Adrenal gland (tissue), 12 donors: ENCODE results near the gene LSM4. TPM values are rescaled to one million over a fixed set of nuclear protein-coding genes. Genes with fewer than 3 reads are reported as not detected.

Source experiments
- DNase-seq, 7 donors: peaks; one replicate each; pipeline ENCODE4 v3.0.0-alpha.2; 2019 to 2020
- H3K27ac ChIP-seq, 5 donors: fragments of 200-600 bp; sonication (generic) in 4 of 5; 1 replicate in 3 of 5; 2 replicates in 2 of 5; pipeline versions ENCODE4 v1.5.1 to v1.8.0; 2016 to 2020; ENCODE audit warnings: mild to moderate bottlenecking in 1 of 5
- H3K27me3 ChIP-seq: fragments of 200-600 bp; 2 replicates; pipeline ENCODE4 v1.8.0; 2021
- H3K36me3 ChIP-seq, 2 donors: fragments of 200-600 bp; replicated peaks in 1 of 2; 1 replicate in 1 of 2; 2 replicates in 1 of 2; pipeline versions ENCODE4 v1.5.1 to v1.8.0; 2018 to 2022
- H3K4me1 ChIP-seq, 2 donors: fragments of 200-600 bp; replicated peaks in 1 of 2; 1 replicate in 1 of 2; 2 replicates in 1 of 2; pipeline versions ENCODE4 v1.5.1 to v1.8.0; 2018 to 2021
- H3K4me3 ChIP-seq, 4 donors: fragments of 200-600 bp; sonication (generic) in 3 of 4; one replicate each; pipeline ENCODE4 v1.5.1; 2016 to 2018
- H3K9me3 ChIP-seq, 3 donors: fragments of 200-600 bp; sonication (generic) in 1 of 3; replicated peaks in 1 of 3; 1 replicate in 2 of 3; 2 replicates in 1 of 3; pipeline versions ENCODE4 v1.5.1 to v1.8.0; 2016 to 2021
- POLR2A ChIP-seq, 2 donors: fragments of 450-650 bp; IDR thresholded peaks; one replicate each; pipeline ENCODE4 v1.6.1; 2017; ENCODE audit warnings: antibody characterized with exemption in 2 of 2, mild to moderate bottlenecking in 2 of 2, moderate library complexity in 1 of 2
- WGBS, 4 donors: extraction: QIAGEN DNeasy Blood & Tissue Kit in 2 of 4; methylation state at CpG; one replicate each; pipeline versions ENCODE4 v1.1.5 to v1.1.7; 2013 to 2017; 5-methylcytosine and 5-hydroxymethylcytosine counted together
- intact Hi-C, 2 donors: fragments of 100-400 bp; cut with DNase I; formaldehyde crosslinking; loops; one replicate each; pipeline versions ENCODE4 v1.14.1 to v1.15.0; 2022 to 2023
- polyA plus RNA-seq, 3 donors: library from polyadenylated mRNA; stranded (reverse); fragments of 200-250 nt in 2 of 3; fragments of 350-450 nt in 1 of 3; fragmentation: Illumina TruSeq in 1 of 3; extraction: RNeasy Lipid Tissue Mini Kit (QIAGEN cat#74804) in 1 of 3; gene quantifications; one replicate each; pipeline ENCODE4 v1.2.3, GENCODE V29; 2013 to 2014
- total RNA-seq, 9 donors: library from RNA; depleted of rRNA in 4 of 9; stranded (reverse); fragments of >200 nt in 4 of 9; fragments of 120-200 nt in 1 of 9; fragmentation: NEBNext Ultra II Directional in 1 of 9; extraction: Animal tissue kit (Norgen Biotek cat#: 25700) in 1 of 9; gene quantifications; one replicate each; pipeline versions ENCODE4 v1.1.0 to v1.2.4, GENCODE V29; 2013 to 2023
- TF ChIP-seq, protein P1 (sequence below), 6 experiments: fragments of 450-650 bp in 4 of 6; fragments of 200-600 bp in 2 of 6; sonication (generic) in 1 of 6; IDR thresholded peaks; 1 replicate in 5 of 6; 2 replicates in 1 of 6; pipeline versions ENCODE4 v1.5.1 to v1.8.0; 2016 to 2021; ENCODE audit warnings: antibody characterized with exemption in 6 of 6, mild to moderate bottlenecking in 2 of 6, moderate library complexity in 1 of 6
- donor health status: healthy with polysubstance abuse.
- donor health status: Bipolar disorder and iron deficiency.
- donor health status: DM: yes; HTN: yes; CAD: no.
- donor health status: DM: no; HTN: no; CAD: no.
- donor health status: DM: no; HTN: no; CAD: no.
- donor health status: DM: yes; HTN: yes; CAD: no.

LSM4 gene
- total and polyA plus RNA-seq, 12 donors = 105 to 290 (median 161) TPM

DNA sequence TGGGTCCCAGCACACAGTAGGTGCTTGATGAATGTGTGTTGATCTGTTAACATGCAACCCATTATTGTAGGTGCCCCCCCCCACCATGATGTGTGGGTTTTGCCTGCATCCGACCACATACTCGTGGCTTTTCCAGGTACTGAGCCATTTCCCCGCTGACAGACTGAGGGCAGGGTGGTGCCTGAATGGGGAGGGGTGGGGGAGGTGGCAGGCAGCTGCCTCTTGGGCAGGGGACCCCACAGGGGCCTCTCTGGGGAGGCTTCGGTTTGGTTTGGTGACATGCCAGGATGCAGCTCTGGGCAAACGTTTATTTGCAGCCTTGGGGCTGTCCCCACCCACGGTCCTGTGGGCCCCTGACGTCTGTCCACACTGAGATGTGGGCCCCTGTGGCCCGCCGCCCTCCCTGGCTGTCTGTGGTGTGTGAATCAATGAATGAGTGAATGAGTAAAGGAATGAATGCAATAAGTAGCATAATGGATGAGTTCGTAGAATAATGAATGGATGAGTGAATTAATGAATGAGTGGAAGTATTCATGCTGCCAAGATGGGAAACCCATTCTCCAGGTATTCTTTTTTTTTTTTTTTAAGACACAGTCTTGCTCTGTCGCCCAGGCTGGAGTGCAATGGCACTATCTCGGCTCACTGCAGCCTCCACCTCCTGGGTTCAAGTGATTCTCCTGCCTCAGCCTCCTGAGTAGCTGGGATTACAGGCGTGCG is 32.4 kb downstream of the LSM4 start:
- Histone ChIP-seq H3K36me3 (no peaks in the 10 kb centered on the region), H3K9me3 (no peaks in the 10 kb centered on the region), H3K27ac (peak overlapping the region; percentile 96 to 100 (median 98)), H3K27me3 (no peaks in the 10 kb centered on the region), H3K4me3 (no peak overlapping the region), H3K4me1 (peaks cover 26 to 39% of the 10 kb centered on the region in 2 donors)
- TF ChIP-seq POLR2A (IDR thresholded peaks at IDR 0.05) = no peak
- TF ChIP-seq, protein P1, sequence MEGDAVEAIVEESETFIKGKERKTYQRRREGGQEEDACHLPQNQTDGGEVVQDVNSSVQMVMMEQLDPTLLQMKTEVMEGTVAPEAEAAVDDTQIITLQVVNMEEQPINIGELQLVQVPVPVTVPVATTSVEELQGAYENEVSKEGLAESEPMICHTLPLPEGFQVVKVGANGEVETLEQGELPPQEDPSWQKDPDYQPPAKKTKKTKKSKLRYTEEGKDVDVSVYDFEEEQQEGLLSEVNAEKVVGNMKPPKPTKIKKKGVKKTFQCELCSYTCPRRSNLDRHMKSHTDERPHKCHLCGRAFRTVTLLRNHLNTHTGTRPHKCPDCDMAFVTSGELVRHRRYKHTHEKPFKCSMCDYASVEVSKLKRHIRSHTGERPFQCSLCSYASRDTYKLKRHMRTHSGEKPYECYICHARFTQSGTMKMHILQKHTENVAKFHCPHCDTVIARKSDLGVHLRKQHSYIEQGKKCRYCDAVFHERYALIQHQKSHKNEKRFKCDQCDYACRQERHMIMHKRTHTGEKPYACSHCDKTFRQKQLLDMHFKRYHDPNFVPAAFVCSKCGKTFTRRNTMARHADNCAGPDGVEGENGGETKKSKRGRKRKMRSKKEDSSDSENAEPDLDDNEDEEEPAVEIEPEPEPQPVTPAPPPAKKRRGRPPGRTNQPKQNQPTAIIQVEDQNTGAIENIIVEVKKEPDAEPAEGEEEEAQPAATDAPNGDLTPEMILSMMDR (IDR thresholded peaks at IDR 0.05) = no peak
- peak in 4 of 7 donors; percentile 49 to 76 (median 62) for DNase-seq
- intact Hi-C loops = no loop called here
- 37 to 43% (median 41%) methylated on average over 10 to 14 of the region's 14 CpGs for WGBS, 4 donors

DNA sequence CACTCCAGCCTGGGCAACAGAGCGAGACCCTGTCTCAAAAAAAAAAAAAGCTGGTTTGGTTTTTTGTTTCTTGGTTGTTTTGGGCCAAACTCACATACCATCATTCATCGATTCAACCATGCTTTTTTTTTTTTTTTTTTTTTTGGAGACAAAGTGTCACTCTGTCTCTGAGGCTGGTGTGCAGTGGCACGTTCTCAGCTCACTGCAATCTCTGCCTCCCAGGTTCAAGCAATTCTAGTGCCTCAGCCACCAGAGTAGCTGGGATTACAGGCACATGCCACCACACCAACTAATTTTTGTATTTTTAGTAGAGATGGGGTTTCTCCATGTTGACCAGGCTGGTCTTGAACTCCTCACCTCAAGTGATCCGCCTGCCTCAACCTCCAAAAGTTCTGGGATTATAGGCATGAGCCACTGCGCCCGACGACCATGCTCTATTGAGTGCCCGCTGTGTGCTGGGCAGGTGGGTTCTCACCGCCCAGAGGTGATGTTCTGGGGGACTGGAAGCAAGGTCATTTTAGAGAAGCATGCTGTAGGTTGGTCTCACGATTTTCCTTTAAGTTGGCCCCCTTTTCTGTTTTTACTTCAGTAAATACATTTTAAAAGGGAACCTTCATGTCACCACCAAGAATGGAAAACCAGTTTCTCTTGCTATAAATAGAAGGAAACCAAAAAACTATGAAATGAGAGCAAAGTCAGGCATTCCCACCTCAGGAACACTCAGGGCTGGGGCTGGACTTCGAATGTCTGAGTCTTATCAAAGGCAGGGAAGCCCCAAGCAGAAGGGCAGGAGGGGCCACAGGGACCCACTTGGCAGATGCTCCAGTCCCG is 33.2 kb downstream of the LSM4 start:
- Histone ChIP-seq H3K4me1 (peaks cover 26 to 47% of the 10 kb centered on the region in 2 donors), H3K9me3 (no peaks in the 10 kb centered on the region), H3K36me3 (no peaks in the 10 kb centered on the region), H3K27ac (peak overlapping the region in 4 of 5 donors; percentile 14 to 100 (median 98)), H3K27me3 (no peaks in the 10 kb centered on the region), H3K4me3 (no peak overlapping the region)
- WGBS, 4 donors = 61 to 65% (median 63%) methylated on average over 11 to 12 of the region's 12 CpGs
- intact Hi-C loops = no loop called here
- no peak for DNase-seq
- TF ChIP-seq, protein P1 (IDR thresholded peaks at IDR 0.05) = no peak
- TF ChIP-seq POLR2A (IDR thresholded peaks at IDR 0.05) = no peak

DNA sequence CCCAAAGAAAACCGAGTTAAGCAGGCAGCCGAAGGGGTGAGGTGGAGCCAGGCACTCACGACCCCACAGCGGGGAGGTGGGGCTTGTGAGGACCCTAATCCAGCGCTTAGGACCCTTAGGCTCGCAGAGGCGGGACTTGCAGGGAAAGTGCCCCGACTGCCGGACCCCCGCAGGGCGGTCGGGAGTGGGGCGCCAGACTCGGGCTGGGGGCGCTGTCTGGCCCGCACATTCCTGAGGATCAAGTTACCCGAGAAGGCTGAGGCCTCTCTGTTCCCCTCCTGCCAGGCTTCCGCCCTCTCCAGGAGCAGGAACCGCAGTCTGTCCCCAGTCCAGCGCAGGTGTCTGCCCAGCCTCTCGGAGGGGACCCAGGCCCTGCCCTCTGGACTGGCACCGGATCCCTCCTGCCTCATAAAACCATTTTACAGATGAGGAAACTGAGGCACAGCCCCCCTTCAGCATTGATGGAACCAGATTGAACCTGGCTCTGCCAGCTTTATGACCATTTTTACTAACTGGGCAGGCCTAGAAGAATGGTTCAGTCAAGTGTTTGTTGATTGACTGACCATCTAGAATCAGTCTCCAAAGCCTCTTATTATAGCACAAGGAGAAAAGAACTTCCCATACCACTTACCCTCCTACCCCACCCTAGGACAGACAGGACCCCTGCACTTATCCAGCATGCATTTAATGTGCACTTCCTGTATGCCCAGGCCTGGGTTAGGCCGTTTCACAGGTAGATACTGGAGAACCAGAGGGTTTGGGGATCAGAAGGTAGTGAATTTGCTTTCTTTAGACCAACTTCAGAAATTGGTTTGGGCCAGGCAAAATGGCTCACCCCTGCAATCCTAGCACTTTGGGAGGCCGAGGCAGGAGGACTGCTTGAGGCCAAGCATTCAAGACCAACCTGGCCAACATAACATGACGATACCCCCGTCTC is 34.8 kb downstream of the LSM4 start:
- 67 to 78% (median 75%) methylated on average over 14 to 26 of the region's 26 CpGs for WGBS, 4 donors
- H3K4me3 ChIP-seq = no peak overlapping the region
- no peaks in the 10 kb centered on the region for H3K36me3 ChIP-seq
- H3K9me3 ChIP-seq = no peaks in the 10 kb centered on the region
- intact Hi-C loops = no loop called here
- TF ChIP-seq POLR2A (IDR thresholded peaks at IDR 0.05) = no peak
- TF ChIP-seq, protein P1 (IDR thresholded peaks at IDR 0.05) = no peak
- peaks cover 16 to 42% of the 10 kb centered on the region in 2 donors for H3K4me1 ChIP-seq
- peak in 1 of 7 donors; percentile 29 for DNase-seq
- peak overlapping the region in 3 of 5 donors; percentile 37 to 100 (median 54) for H3K27ac ChIP-seq
- no peaks in the 10 kb centered on the region for H3K27me3 ChIP-seq
